Lung microvascular endothelial cell (primary cell): ENCODE results near the gene SLC7A1. TPM values are rescaled to one million over a fixed set of nuclear protein-coding genes. Genes with fewer than 3 reads are reported as not detected.
A peak's percentile ranks its signal among the peaks of the same experiment; 100 is the strongest.

ENCODE experiments used
- DNase-seq, 2 donors: peaks; one replicate each; pipeline versions ENCODE4 v3.0.0 to v3.0.0-alpha.2; 2010; ENCODE audit warnings: low read depth in 2 of 2
- total RNA-seq: library from RNA; depleted of rRNA; stranded (reverse); fragments of >200 nt; gene quantifications from 2 replicates; pipeline ENCODE4 v1.2.1, GENCODE V29; 2014

SLC7A1 gene
- total RNA-seq, 1 donor from 2014 or later: 27.8 TPM

DNA sequence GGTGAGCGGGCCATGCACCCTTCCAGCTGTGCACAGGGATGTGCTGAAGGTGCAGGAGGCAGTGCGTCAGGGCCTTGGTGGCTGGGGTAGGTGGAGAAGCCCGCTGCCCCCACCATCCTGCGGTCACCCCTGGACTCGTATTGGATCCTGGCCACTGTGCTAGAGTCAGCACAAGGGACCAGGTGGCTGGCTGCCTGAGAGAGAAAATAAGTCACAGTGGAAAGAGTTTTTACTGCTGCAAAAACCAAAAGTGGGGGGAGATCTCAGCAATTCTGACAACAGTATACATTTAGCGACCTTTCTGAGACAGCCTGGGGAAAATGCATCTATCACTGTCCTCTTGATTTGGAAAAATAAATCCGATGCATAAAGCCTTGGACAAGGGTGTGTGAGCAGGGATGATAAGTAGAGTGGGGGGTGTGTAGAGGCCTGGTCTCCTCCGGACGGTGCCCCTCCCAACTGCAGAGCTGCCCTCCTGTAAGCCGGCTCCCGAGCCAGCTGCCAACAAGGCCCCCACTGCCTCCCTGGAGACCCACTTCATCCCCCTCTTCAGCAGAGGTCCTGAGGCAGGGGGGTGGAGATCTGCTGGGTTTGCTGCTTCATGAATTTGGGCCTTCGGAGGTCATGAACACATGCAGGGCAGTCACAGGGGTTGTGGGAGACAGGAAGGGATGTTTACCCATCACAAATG lies 84.2 kb downstream of the SLC7A1 start:
- DNase-seq: no peak

DNA sequence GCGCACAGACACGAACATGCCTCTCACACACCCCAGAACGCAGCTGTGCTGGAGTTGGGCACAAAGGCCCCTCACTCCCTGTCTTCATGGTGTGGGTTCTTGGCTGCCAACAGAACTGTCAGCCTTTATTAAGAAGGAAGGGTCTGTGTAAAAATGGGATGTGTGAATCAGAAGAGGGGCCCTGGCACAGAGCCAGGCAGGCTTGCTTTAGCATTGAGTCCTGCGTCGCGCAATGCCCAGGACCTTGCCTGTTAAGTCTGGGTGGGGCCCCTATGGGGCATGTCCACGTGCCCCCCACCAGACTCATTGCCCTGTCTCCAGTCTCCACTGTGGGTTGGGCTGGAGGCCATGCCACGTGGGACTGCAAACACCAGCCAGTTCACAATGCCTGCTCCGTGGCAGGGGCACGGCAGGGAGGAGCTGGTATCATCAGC lies 84.8 kb downstream of the SLC7A1 start:
- DNase-seq: no peak

- DNase-seq: no peak
These were observed 85.4 kb downstream of the SLC7A1 start for GRCh38 chr13:29509999-29510589.

- no peak for DNase-seq
These were observed 86.6 kb downstream of the SLC7A1 start for GRCh38 chr13:29508876-29509252.

- DNase-seq: peak; percentile 83 to 89
These were observed 87.2 kb downstream of the SLC7A1 start for GRCh38 chr13:29508130-29508875.

DNA sequence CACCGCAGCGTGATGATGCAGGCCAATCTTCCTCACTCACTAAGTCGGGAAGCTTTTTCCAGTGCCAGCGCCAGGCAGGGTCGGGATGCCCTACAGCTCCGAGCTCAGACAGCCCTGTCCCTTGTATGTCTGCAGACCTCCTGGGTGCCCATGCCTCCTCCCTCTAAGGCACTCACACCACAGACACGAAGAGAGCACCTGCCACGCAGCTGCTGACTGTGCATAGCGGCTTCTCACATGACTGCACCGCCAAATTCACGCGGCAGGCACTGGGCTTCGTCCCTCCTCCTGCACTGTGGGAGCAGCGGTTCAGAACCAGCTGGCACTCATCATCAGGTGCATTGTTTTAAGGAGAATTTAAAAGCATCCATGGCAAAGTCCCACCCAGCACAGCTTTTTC lies 88.1 kb downstream of the SLC7A1 start:
- DNase-seq: no peak

DNA sequence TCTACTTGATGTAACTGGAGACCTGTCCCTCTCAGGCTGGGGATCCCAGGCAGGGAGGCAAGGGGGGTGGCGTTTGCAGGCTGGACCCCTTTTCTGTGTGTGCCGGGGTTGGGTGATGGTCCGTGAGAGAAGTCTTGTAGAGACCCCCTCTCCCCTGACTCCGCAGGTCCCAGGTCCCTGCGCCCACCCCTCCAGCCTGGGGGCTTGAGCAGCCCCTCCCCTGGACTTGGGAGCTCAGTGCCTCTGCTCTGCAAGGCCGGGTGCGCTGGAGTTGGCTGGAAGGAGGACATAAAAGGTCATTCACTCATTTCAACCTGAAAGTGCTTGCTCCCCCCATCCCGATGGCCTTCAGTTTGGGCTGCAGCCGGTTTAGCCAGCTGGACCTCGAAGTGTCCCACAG lies 89.5 kb downstream of the SLC7A1 start:
- DNase-seq: no peak

DNA sequence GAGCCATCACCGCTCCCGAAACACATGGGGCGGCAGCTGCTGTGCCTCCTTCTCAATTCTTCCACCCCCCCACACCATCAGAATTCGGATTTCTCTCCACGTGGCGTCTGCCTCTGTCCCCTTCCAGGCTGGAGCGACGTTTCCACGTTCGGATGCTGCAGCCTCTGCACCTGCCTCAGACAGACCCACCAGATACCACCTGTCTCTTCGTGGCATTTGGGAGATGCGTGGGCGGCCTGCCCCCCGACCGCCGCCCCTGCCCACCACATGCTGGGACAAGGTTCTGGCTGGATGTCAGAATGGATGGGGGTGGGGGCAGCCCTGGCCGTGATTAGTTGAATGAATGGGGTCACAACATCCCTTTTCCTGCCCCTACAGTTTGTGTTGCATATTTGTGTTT lies 90.0 kb downstream of the SLC7A1 start:
- DNase-seq: no peak

DNA sequence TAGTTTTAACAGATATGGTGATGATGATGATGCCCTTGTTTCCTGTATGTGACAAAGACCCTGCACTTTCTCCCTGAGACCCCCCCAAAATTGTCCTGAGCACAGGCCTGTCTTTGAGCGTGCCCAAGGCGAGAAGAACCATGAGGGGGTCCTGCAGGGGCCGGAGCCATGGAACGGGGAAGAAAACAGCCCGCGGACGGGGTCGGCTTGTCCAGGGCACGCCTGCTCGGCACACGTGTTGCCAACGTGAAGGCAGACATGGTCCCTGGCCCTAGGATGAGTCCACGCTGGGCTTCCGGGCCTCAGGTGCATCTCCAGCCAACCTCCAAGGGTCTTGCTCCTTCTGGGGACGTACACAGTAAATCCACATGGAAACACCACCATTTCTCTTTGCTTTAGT lies 90.8 kb downstream of the SLC7A1 start:
- DNase-seq: no peak

- peak in 1 of 2 donors; percentile 26 for DNase-seq
These were observed 92.2 kb downstream of the SLC7A1 start for GRCh38 chr13:29503041-29503837.

DNA sequence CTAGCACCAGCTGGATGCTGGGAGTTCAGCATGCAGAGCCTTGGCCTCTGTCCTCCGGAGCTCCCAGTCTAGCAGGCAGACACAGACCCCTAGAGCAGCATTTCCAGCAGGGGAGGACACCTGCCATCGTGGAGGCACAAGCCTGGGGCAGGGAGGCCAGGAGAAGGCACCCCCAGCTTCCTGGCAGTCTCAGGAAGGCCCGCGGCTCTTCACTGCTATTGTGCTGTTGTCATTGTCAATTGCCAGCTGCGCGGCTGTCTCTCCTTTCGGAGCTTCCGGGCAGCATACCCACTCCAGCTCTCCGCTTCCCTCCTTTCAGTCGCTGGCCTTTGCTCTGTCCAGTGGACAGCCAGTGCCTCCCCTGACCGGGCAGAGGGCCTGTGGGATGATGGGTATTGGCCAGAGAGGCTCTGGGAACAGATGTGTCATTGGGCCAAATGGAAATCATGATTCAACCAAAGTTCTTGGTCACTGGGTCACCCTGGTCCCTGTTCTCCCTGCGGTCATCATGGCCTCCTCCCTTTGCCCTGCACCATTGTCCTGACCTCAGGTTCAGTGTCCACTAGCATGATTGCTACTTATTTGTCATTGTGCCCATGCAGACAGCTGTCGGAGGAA lies 93.0 kb downstream of the SLC7A1 start:
- DNase-seq: peak in 1 of 2 donors; percentile 26

GRCh38 chr13:29501674-29502073 lies 93.8 kb downstream of the SLC7A1 start:
- no peak for DNase-seq

GRCh38 chr13:29500386-29500785 lies 95.1 kb downstream of the SLC7A1 start:
- DNase-seq: no peak

DNA sequence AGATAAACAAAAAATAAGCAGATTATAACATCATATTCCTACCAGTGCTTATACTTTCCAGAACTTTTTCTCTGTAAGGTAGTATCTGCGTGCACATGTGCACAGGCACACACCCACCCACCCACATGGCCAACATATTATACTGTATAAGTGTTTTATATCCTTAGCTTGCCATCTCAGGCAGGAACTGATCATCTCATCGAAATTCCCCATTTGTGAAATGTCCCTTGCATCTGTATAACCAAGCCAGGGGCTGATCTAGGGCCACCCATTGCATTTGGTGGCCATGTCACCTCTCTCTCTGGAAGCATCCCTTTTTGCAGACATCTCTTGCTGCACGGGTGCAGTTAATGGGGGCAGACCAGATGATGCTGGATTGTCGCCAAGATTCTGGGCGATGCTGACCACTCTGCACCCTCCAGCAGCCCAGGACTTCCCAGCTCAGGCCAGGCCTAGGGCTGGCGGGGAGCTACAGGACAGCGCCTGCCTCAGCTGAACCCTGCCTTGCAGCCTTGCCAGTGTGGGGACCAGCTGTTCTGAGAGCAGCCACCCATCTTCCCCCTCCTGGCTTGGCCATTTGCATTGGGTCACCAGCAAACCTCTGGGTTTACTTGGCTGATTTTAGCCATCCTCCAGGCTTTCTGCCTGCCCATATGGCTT lies 95.9 kb downstream of the SLC7A1 start:
- DNase-seq: no peak

- DNase-seq: no peak
These were observed 97.0 kb downstream of the SLC7A1 start for GRCh38 chr13:29498426-29499040.

DNA sequence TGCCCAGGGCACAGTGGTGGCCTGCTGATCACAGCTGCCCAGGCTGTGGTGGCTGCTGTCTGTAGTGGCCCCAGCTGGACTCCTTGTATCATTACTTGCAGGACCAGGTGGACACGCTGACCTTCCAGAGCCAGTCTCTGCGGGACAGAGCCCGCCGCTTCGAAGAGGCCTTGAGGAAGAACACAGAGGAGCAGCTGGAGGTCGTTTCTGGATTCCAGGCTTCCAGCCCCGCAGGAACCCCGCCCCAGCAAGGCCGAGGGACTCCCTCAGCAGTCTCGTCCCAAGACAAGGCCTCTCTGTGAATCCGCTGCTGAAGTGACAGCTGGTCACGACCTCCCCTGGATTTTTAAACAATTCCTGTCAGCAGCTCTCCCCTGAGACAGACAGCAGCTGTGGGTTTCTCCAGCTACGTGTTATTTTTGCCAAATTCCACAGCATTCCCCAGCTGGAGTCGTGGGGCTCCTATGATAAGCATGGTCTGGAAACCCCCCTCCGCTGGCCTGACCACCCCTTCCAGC lies 98.3 kb downstream of the SLC7A1 start:
- no peak for DNase-seq

DNA sequence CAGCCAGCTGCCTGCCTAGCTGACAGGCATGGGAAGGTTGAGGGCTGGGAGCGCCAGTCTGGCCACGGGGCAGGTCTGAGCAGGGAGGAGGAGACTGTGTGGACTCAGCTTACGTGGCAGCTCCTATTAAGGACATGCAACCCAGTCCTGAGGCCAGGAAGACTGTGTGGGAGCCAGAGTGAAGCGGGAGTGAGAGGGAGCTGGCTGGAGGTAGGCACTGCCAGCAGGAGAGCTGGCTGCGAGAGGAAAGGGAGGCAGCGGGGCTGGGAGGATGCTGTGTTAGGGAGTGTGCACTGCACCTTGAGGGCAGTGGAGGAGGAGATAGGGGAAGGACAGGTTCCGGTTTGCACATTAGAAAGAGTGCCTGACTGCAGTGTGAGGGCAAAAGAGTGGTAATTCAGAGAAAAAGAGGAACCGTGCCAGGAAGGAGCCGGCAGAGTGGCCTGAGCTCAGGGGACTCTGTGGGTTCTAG lies 99.2 kb downstream of the SLC7A1 start:
- no peak for DNase-seq

- no peak for DNase-seq
These were observed 101.0 kb downstream of the SLC7A1 start for GRCh38 chr13:29494520-29494919.

DNA sequence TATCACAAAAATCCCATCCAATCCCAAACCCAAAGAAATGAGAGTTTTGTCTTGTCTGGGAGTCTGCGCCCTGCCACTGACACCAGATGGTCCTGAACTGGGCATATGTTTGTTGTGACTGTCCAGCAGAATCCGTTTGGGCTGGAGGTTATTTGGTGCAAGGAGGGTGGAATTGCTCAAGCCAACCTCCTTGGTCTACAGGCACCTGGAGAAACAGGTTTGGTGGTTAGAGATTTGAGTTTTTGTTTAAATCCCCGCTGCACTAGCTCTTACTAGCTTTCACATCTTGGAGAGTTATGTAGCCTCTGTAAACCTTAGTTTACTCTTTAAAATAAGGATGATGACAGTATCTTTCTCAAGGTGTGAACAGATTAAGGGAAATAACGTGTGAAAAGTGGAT lies 101.7 kb downstream of the SLC7A1 start:
- DNase-seq: no peak

DNA sequence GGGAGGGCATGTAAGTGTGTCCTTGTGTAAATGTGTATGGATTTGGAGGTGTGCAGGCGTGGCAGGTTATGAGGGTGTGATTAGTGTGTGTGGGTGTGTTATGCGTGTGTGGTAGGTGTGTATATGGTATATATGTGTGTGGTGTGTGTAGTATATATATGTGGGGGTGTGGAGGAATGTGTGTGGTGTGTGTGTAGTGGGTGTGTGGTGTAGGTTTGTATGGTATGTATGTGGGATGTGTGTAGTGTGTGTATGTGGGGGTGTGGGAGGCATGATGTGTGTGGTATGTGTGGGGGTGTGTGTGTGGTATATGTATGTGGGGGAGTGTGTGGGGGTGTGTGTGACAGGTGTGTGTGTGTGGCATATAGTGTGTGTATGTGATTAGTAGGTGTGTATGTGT lies 104.2 kb downstream of the SLC7A1 start:
- DNase-seq: no peak
